ENCODE measurements around the gene PAXIP1.

Gene PAXIP1

DNA sequence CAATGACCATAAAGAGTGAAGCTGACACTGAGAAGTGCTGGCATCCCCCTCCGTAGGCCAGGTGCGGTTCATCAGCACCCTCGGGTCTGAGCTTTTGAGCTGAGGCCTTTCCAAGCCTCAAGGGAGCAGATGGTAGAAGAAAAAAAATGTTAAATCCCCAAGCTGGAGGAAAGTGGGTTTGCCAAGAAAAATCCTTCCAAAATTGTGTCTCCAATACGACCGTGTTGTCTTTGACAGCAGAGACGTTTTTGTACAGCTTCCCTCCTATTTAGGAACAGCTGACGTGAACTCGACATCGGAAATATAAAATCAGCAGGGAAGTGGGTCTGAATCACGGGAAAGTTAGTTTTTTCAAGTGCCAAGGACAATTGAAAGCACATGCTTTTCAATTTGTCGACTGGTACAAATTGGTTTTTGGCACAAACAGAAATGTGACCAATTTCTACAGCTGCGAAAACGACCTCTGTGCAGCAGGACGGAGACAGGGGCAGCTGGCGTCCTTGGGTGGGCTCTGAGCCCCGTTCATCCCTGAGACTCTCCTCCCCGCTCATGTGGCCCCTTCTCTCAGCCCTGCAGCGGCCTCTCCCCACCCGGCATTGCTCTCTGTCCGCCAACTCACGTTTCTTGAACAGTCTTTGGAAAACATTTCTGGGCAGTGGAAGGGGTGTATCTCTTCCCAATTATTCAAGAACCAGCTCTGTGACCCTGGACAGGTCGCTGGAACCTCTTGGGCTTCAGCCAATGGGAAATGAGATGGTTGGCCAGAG is 89.9 kb downstream of the PAXIP1 start:
- DNase-seq (ENCODE audit: low spot score): no peak

- DNase-seq (ENCODE audit: low spot score): no peak
Measured at GRCh38 chr7:154911862-154912455, 91.0 kb downstream of the PAXIP1 start.

GRCh38 chr7:154911411-154911810 is 91.5 kb downstream of the PAXIP1 start:
- no peak for DNase-seq (ENCODE audit: low spot score)

- no peak for DNase-seq (ENCODE audit: low spot score)
Measured at GRCh38 chr7:154910977-154911376, 91.9 kb downstream of the PAXIP1 start.

GRCh38 chr7:154910125-154910524 is 92.8 kb downstream of the PAXIP1 start:
- DNase-seq (ENCODE audit: low spot score): no peak

DNA sequence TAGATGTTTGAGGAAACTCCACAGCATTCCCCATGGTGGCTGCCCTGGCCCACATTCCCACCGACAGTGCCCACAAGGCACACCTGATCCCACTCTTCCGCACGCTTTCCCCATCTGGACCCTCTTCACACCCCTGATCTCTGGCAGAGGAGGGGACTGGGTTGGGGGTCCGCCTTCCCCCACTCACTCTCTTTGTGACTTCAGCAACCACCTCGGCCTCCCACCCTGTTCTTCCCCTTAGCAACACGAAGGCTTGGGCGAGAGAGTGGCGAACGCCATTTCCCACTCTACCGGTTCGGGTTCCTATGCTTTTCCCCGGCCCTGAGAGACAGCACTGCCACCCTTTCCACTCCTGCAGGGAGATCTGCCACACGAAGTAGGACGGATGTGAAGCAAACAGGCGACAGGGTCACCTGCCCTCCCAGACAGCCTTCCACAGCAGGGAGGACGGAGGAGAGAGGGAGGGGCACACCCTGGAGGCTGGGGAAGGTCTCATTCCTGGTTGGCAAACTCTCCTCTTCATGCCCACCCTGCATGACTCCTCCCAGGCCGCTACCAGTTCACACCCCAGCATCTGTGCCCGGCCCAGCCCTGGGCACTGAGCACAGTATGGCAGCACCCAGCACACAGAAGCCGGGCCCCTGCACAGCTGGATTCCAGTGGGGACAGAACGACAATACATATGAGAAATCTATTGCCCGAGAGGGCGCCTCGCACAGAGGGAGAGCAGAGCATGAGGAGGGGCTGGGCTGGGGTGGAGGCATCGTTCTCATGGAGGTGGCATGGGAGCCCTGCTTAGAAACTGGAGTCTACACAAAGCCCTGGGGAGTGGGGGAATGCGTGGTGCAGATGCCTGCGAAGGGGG is 93.5 kb downstream of the PAXIP1 start:
- DNase-seq (ENCODE audit: low spot score): no peak

- no peak for DNase-seq (ENCODE audit: low spot score)
Measured at GRCh38 chr7:154907651-154908620, 95.0 kb downstream of the PAXIP1 start.

GRCh38 chr7:154906736-154907355 is 96.1 kb downstream of the PAXIP1 start:
- no peak for DNase-seq (ENCODE audit: low spot score)

DNA sequence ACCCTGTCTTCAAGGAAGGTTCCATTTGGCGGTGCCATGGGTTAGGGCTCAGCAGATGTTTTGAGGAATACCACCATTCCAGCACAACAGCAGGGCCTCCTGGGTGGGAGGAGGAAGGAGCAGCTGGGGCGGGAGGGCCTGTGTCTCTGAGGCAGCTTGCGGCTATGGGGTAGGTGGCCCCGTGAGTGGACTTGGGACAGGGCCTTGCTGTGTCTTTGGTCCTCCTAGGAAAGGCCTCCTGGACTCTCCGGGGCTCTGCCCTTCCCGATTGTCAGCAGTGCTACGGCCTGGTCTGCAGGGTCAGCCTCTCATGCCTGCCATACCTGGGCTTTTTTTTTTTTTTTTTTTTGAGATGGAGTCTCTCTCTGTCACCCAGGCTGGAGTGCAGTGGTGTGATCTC is 96.7 kb downstream of the PAXIP1 start:
- no peak for DNase-seq (ENCODE audit: low spot score)

DNA sequence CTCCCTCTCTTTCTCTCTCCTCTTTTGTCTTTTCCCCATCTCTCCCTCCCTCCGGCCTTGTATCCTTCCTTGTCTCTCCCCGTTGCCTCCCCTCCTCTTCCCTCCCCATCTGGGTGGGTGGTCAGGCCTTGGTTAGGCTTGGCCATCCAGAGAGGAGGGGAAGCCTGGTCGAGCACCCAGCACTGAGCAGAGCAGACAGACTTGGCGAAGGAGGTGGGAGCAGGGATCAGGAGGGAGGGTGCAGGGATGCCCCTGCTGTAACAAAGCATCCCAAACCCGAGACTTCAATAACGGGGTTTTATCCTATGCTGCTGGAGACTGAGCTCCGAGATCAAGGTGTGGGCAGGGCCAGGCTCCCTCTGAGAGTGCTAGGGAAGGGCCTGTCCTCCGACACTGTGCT is 97.3 kb downstream of the PAXIP1 start:
- no peak for DNase-seq (ENCODE audit: low spot score)

- no peak for DNase-seq (ENCODE audit: low spot score)
Measured at GRCh38 chr7:154905146-154905545, 97.8 kb downstream of the PAXIP1 start.

- no peak for DNase-seq (ENCODE audit: low spot score)
Measured at GRCh38 chr7:154903083-154903731, 99.7 kb downstream of the PAXIP1 start.

DNA sequence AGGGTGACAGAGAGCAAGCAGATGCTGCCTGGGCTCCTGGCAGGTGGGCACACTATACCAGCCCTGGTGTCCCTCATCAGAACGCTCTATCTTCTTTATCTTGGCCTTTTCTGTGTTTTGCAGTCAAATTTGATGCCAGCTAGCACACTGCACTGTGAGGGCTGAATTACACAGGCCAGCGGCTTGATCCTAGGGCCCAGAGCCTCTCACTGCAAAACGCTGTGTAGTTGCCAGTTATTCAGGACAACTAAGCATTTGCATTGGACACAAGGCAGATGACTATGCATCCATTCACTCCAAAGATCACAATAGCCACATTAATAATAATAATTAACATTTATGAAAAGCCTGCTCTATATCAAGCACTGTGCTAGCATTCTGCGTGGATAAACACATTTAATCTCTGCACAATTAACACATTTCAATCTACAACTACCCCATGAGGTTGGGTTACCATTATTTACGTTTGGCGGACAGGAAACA is 100.3 kb downstream of the PAXIP1 start:
- DNase-seq (ENCODE audit: low spot score): no peak

DNA sequence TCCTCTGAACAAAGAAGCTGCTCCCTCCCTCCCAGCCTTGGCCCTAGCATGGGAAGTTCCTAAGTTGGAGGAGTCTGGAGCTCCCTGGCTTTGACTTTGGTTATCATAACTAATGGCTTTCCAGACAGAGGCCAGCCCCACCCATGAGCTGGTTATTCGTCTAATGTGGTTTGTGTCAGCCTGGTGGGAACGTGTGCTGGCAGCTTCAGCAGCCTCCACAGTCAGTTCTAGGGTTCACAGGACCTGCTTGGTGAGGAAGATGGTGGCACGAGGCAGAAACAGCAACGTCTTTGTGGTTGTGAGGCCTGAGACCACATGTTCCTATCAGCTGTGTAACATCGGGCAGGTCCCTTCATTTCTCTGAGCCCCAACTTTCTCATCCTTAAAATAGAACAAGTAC is 103.1 kb downstream of the PAXIP1 start:
- no peak for DNase-seq (ENCODE audit: low spot score)

GRCh38 chr7:154898973-154899855 is 103.7 kb downstream of the PAXIP1 start:
- no peak for DNase-seq (ENCODE audit: low spot score)

- DNase-seq (ENCODE audit: low spot score): no peak
Measured at GRCh38 chr7:154896076-154896475, 106.8 kb downstream of the PAXIP1 start.
